ENCODE results near the gene SCAMP3. TPM values are rescaled to one million over a fixed set of nuclear protein-coding genes. Genes with fewer than 3 reads are reported as not detected.
"Not testable (repeated sequence)": the region's sequence is repeated elsewhere in the genome, so short reads cannot be mapped to it uniquely, and the experiment has no call there.

Gene SCAMP3
- total RNA-seq, 1 experiment from 2014 or later, result 104 TPM

DNA sequence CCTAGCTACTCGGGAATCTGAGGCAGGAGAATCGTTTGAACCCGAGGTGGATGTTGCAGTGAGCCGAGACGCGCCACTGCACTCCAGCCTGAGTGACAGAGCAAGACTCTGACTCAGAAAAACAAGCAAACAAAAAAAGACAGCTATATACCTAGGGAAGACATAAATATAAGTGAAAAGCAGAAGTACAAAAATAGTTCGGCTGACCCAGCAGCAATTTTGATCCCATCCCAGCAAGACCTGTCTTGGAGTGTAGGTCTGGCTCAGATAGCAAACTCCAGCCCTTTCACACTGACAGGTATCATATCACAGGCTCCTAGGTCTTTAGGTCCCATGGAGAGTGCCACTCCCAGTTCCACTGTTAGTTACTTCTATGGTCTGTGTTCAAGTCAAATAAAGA, 39.1 kb downstream of the SCAMP3 start:
- TF ChIP-seq, protein P1, sequence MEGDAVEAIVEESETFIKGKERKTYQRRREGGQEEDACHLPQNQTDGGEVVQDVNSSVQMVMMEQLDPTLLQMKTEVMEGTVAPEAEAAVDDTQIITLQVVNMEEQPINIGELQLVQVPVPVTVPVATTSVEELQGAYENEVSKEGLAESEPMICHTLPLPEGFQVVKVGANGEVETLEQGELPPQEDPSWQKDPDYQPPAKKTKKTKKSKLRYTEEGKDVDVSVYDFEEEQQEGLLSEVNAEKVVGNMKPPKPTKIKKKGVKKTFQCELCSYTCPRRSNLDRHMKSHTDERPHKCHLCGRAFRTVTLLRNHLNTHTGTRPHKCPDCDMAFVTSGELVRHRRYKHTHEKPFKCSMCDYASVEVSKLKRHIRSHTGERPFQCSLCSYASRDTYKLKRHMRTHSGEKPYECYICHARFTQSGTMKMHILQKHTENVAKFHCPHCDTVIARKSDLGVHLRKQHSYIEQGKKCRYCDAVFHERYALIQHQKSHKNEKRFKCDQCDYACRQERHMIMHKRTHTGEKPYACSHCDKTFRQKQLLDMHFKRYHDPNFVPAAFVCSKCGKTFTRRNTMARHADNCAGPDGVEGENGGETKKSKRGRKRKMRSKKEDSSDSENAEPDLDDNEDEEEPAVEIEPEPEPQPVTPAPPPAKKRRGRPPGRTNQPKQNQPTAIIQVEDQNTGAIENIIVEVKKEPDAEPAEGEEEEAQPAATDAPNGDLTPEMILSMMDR (IDR thresholded peaks at IDR 0.05; ENCODE audit: unreplicated experiment), result no peak
- DNase-seq, result no peak
- Mint-ChIP-seq H3K36me3 (ENCODE audit: insufficient read depth, unreplicated experiment) (peaks cover 25% of the 10 kb centered on the region), H3K4me1 (ENCODE audit: low read depth, unreplicated experiment) (peaks cover 18% of the 10 kb centered on the region), H3K27ac (ENCODE audit: unreplicated experiment) (peak overlapping the region; percentile 60), H3K4me3 (ENCODE audit: low read depth, unreplicated experiment) (no peak overlapping the region), H3K9me3 (ENCODE audit: low read depth, unreplicated experiment) (no peaks in the 10 kb centered on the region), H3K27me3 (ENCODE audit: unreplicated experiment) (no peaks in the 10 kb centered on the region)
- intact Hi-C loops (cut with micrococcal nuclease; ENCODE audit: unreplicated experiment), result no loop called here
- BruUV-seq (replicated peaks), result no TSS peak
- CTCF ChIA-PET, result interaction anchor here (0.6 kb wide), 1 partner anchor 195 kb away, joined by 4 read pairs; no protein-coding TSS in a partner anchor

DNA sequence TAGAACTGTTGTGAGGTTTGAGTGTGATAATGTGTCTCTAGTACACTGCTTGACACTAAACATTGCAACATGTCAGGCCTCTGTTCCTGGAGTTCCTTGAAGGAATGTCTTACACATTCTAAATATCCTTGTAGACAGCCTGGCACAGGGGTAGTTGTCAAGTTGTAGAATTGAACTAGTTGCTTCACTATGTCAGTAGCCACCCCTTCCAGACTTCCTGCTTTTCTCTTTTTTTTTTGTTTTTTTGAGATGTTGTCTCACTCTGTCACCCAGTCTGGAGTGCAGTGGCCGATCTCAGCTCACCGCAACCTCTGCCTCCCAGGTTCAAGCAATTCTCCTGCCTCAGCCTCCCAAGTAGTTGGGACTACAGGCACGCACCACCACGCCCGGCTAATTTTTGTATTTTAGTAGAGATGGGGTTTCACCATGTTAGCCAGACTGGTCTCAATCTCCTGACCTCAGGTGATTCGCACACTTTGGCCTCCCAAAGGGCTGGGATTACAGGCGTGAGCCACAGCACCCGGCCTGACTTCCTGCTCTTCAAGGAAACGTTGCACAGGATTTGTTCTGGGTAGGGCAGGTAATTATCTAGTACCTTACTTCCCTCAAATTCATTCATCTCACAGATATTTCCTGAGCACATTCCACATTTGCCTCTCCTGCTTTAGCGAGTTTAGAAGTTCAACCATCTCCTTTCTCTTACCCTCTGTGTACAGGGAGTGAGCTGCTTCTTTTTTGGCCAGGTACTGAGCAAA, 41.8 kb downstream of the SCAMP3 start:
- H3K9me3 Mint-ChIP-seq (ENCODE audit: low read depth, unreplicated experiment); H3K27ac Mint-ChIP-seq (ENCODE audit: unreplicated experiment): not testable (repeated sequence)

DNA sequence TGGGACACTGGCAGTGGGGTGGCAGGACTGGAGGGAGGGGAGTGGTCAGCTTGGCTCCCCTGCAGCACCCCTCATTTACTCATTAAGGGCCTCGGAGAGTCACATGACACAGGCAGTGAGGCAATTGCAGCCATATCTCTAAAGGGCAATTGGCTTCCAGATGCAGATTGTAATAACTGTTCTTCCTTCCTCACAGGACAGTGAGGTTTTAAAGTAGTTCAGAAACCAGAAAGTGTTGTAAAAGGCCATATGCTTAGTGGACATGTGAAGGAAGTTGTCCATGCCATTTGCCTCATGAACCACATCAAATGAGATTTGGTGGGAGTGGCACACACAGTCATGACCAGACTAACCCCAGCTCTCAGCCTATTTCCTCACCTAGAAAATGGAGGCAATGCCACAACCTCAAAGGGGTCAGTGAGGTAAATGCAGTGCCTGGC, 42.5 kb downstream of the SCAMP3 start:
- Mint-ChIP-seq H3K4me1 (ENCODE audit: low read depth, unreplicated experiment) (peaks cover 7% of the 10 kb centered on the region), H3K27ac (ENCODE audit: unreplicated experiment) (no peak overlapping the region), H3K4me3 (ENCODE audit: low read depth, unreplicated experiment) (no peak overlapping the region), H3K36me3 (ENCODE audit: insufficient read depth, unreplicated experiment) (peaks cover 3% of the 10 kb centered on the region), H3K9me3 (ENCODE audit: low read depth, unreplicated experiment) (no peaks in the 10 kb centered on the region), H3K27me3 (ENCODE audit: unreplicated experiment) (no peaks in the 10 kb centered on the region)
- TF ChIP-seq, protein P1 (IDR thresholded peaks at IDR 0.05; ENCODE audit: unreplicated experiment), result no peak
- intact Hi-C loops (cut with micrococcal nuclease; ENCODE audit: unreplicated experiment), result no loop called here
- no TSS peak for BruUV-seq (replicated peaks)
- no peak for DNase-seq
- CTCF ChIA-PET, result no interaction called here

More for the DNA sequence above, 41.8 kb downstream of the SCAMP3 start:
- CTCF ChIA-PET, result interaction anchor here (0.7 to 1.2 kb wide), 3 partner anchors 13 to 47 kb away, joined by 3 to 4 read pairs (median 3); partner anchors contain the start of gene KRTCAP2
- H3K36me3 Mint-ChIP-seq (ENCODE audit: insufficient read depth, unreplicated experiment); intact Hi-C loops (cut with micrococcal nuclease; ENCODE audit: unreplicated experiment); H3K4me1 Mint-ChIP-seq (ENCODE audit: low read depth, unreplicated experiment); H3K4me3 Mint-ChIP-seq (ENCODE audit: low read depth, unreplicated experiment); DNase-seq; BruUV-seq (replicated peaks); H3K27me3 Mint-ChIP-seq (ENCODE audit: unreplicated experiment): not testable (repeated sequence)

DNA sequence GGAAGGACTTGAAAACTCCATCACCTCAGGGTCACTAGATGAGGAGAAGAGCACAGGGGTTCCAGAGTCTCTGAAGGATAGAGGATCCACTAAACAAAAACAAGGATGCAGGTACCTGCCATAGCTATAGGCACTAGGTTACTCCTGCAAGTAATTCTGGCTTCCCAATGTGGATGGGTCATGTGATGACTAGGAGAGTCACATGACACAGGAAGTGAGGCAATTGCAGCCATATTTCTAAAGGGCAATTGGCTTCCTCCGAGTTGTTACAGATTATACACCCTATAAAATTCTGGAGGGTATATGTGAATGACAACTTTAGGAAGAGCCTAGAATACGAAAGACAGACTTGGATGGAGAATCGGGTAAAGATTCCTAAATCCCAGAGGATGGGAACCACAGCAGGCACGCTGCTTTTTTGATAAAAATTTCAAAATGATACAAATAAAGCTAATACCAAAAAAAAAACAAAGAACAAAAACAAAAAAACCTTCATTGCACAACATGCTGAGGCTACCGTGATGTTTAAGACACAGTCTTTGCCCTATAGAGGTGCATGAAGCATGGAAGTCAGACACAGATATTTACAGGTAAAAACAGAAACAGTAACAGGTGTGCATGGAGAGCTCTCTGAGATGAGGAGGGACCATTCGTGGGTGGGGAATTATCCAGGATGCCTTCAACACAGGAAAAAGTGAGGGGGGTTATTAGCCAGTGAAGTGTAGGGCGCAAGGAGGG, 43.1 kb downstream of the SCAMP3 start:
- H3K9me3 Mint-ChIP-seq (ENCODE audit: low read depth, unreplicated experiment), result no peaks in the 10 kb centered on the region
- intact Hi-C loops (cut with micrococcal nuclease; ENCODE audit: unreplicated experiment), result no loop called here
- H3K4me1 Mint-ChIP-seq (ENCODE audit: low read depth, unreplicated experiment), result peaks cover 7% of the 10 kb centered on the region
- no peak overlapping the region for H3K4me3 Mint-ChIP-seq (ENCODE audit: low read depth, unreplicated experiment)
- CTCF ChIA-PET, result no interaction called here
- peaks cover 3% of the 10 kb centered on the region for H3K36me3 Mint-ChIP-seq (ENCODE audit: insufficient read depth, unreplicated experiment)
- TF ChIP-seq, protein P1 (IDR thresholded peaks at IDR 0.05; ENCODE audit: unreplicated experiment), result no peak
- no peak overlapping the region for H3K27ac Mint-ChIP-seq (ENCODE audit: unreplicated experiment)
- BruUV-seq (replicated peaks), result no TSS peak
- no peak for DNase-seq
- H3K27me3 Mint-ChIP-seq (ENCODE audit: unreplicated experiment), result no peaks in the 10 kb centered on the region

DNA sequence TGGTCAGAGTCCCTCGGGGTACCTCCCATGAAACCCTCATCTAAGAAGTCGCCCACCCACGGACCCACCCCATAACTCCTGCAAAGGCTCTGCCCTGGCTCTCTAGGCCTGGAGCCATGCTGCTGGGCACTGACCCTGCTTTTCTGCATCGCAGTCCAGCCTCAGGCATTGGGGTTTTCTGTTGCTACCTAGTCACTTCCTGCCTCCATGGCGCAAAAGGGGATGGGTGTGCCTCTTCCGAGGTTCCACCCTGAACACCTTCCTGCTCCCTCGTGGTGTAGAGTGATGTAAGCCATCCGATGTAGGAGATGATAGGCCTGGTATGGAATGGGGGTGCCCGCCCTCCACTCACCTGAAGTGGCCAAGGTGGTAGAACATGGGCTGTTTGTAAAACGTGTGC, 47.5 kb downstream of the SCAMP3 start:
- H3K27ac Mint-ChIP-seq (ENCODE audit: unreplicated experiment); H3K4me3 Mint-ChIP-seq (ENCODE audit: low read depth, unreplicated experiment); intact Hi-C loops (cut with micrococcal nuclease; ENCODE audit: unreplicated experiment); H3K9me3 Mint-ChIP-seq (ENCODE audit: low read depth, unreplicated experiment); H3K36me3 Mint-ChIP-seq (ENCODE audit: insufficient read depth, unreplicated experiment); BruUV-seq (replicated peaks); CTCF ChIA-PET; H3K27me3 Mint-ChIP-seq (ENCODE audit: unreplicated experiment); H3K4me1 Mint-ChIP-seq (ENCODE audit: low read depth, unreplicated experiment); DNase-seq: not testable (repeated sequence)

DNA sequence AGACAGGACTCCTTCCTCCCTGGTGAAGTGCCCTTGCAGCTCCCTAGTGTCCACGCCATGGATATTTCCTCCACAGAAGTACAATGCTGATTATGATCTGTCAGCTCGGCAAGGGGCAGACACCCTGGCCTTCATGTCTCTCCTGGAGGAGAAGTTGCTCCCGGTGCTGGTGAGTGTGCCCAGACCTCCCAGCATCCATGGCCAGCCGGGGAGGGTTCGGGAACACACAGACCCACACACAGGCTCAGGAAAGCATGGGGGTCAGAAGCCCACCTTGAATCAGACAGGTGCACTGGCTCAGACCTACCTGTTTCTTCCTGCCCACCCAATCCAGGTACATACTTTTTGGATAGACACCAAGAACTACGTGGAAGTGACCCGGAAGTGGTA, 50.1 kb downstream of the SCAMP3 start:
- intact Hi-C loops (cut with micrococcal nuclease; ENCODE audit: unreplicated experiment); H3K27ac Mint-ChIP-seq (ENCODE audit: unreplicated experiment); H3K27me3 Mint-ChIP-seq (ENCODE audit: unreplicated experiment); BruUV-seq (replicated peaks); H3K4me3 Mint-ChIP-seq (ENCODE audit: low read depth, unreplicated experiment); DNase-seq; H3K9me3 Mint-ChIP-seq (ENCODE audit: low read depth, unreplicated experiment); CTCF ChIA-PET: not testable (repeated sequence)
- Mint-ChIP-seq H3K36me3 (ENCODE audit: insufficient read depth, unreplicated experiment) (peaks cover 25% of the 10 kb centered on the region), H3K4me1 (ENCODE audit: low read depth, unreplicated experiment) (peaks cover 25% of the 10 kb centered on the region)

DNA sequence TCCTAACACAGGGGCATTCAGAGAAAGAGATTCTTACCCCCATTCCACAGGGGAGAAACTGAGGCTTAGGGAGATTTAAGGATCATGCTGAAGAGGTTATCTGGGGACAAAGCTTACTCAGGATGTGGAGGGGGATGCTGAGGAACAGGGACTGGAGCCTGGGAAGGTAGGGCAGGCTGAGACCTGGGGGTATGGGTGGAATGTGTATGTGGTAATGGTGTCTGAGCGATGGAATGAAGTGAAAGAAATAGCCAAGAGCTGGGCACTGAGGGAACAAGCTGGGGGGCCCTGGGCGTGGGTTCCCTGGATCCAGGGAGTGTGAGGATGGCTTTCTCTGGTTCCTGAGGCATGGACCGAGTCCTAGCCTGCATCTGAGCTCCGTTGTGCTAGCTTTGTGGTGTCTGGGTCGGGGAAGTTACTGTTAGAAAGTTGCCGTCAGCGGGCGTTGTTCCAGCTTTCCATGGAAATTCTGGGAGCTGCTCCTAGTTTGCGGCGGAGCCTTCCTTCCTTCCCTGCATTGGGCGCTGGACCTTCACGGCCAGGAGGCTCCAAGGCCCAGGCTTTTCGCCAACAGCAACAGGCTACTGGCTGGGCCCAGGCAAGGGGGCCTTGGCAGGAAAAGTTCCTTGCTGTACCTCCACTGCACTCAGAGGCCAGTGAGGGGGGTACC, 50.6 kb downstream of the SCAMP3 start:
- Mint-ChIP-seq H3K36me3 (ENCODE audit: insufficient read depth, unreplicated experiment) (peaks cover 25% of the 10 kb centered on the region), H3K4me1 (ENCODE audit: low read depth, unreplicated experiment) (peaks cover 30% of the 10 kb centered on the region)
- H3K4me3 Mint-ChIP-seq (ENCODE audit: low read depth, unreplicated experiment); DNase-seq; intact Hi-C loops (cut with micrococcal nuclease; ENCODE audit: unreplicated experiment); CTCF ChIA-PET; BruUV-seq (replicated peaks); H3K27ac Mint-ChIP-seq (ENCODE audit: unreplicated experiment); H3K27me3 Mint-ChIP-seq (ENCODE audit: unreplicated experiment); H3K9me3 Mint-ChIP-seq (ENCODE audit: low read depth, unreplicated experiment): not testable (repeated sequence)

Measured in Calu3 (cell line).